ENCODE measurements around the gene TBC1D24.

The TBC1D24 gene

GRCh38 chr16:2518823-2519710, 44.1 kb downstream of the TBC1D24 start:
- peak overlapping the region; percentile 95 for H3K27ac Mint-ChIP-seq
- H3K36me3 Mint-ChIP-seq, result peaks cover 91% of the 10 kb centered on the region
- no peak for DNase-seq (ENCODE audit: low spot score in 2 of 2)
- no peaks in the 10 kb centered on the region for H3K9me3 Mint-ChIP-seq
- H3K4me3 Mint-ChIP-seq, result peak overlapping the region; percentile 79
- H3K4me1 Mint-ChIP-seq, result peaks cover 70% of the 10 kb centered on the region
- ATAC-seq, result no peak

- Mint-ChIP-seq H3K4me1 (peaks cover 75% of the 10 kb centered on the region), H3K27ac (peak overlapping the region; percentile 95), H3K9me3 (no peaks in the 10 kb centered on the region), H3K4me3 (peak overlapping the region; percentile 79), H3K36me3 (peaks cover 94% of the 10 kb centered on the region)
- ATAC-seq, result no peak
- no peak for DNase-seq (ENCODE audit: low spot score in 2 of 2)
Observed at GRCh38 chr16:2519711-2520080, 44.8 kb downstream of the TBC1D24 start.

DNA sequence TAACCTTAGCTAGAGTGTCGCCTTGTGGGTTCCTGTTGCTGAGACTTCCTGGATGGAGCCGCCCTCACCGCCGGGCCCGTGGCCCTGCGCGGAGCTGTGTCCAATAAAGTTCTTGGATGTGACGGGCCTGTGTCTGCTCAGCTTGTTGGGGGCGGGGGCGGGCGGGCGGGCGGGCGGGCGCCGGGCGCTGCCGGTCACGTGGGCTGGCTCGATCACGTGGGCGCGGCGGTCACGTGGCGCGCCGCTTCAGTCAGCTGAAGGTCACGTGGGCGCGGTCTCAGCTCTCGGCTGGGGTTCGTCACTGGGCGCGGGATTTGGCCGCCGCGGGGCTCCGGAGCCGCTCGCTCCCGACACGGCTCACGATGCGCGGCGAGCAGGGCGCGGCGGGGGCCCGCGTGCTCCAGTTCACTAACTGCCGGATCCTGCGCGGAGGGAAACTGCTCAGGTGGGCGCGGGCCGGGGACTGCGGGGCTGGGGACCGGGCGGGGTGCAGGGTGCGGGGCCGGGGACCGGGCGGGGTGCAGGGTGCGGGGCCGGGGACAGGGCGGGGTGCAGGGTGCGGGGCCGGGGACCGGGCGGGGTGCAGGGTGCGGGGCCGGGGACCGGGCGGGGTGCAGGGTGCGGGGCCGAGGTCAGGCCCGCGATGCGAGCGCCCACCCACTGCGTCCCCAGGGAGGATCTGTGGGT, 45.3 kb downstream of the TBC1D24 start, which contains the start of gene AMDHD2:
AMDHD2 (plus strand) TSS at position 275 of the 687 bp plus-strand sequence; CDS start at position 363, 88 bp downstream.
- H3K27ac Mint-ChIP-seq, result peak within 1 kb of the TSS; percentile 95
- peak; percentile 78 to 90 for DNase-seq (ENCODE audit: low spot score in 2 of 2)
- H3K4me3 Mint-ChIP-seq, result peak within 1 kb of the TSS; percentile 79
- ATAC-seq, result peak; percentile 81
- peaks cover 69% of the 10 kb centered on the region for H3K4me1 Mint-ChIP-seq
- peaks cover 94% of the 10 kb centered on the region for H3K36me3 Mint-ChIP-seq
- no peaks in the 10 kb centered on the region for H3K9me3 Mint-ChIP-seq

DNA sequence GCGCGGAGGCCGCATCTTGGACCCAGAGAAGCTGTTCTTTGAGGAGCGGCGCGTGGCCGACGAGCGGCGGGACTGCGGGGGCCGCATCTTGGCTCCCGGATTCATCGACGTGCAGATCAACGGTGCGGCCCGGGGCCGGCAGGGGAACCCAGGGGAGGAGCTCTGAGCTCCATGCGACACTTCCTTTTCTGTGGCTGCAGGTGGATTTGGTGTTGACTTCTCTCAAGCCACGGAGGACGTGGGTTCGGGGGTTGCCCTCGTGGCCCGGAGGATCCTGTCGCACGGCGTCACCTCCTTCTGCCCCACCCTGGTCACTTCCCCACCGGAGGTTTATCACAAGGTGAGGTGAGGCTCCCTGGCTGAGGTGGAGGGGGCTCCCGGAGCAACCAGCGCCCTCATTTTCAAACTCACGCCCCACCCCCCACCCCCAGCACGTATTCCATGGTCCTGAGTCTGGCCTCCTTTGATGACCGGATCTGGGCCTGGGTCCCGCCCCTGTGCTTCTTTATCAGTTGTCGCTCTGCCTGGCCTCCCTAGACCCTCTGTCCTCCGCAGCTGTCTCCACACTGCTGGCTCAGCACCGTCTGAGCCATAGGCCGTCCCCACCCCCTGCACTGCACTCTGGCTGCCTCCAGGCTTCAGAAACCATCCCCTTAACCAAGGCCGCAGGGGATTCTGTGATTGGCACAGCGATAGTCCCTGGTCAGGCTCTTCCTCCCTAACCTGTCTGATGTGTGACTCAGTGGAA, 46.0 kb downstream of the TBC1D24 start:
- H3K36me3 Mint-ChIP-seq, result peaks cover 92% of the 10 kb centered on the region
- H3K4me3 Mint-ChIP-seq, result peak overlapping the region; percentile 79
- H3K4me1 Mint-ChIP-seq, result peaks cover 62% of the 10 kb centered on the region
- ATAC-seq (peak; percentile 66), DNase-seq (ENCODE audit: low spot score in 2 of 2) (no peak)
- no peaks in the 10 kb centered on the region for H3K9me3 Mint-ChIP-seq
- peak overlapping the region; percentile 95 for H3K27ac Mint-ChIP-seq

DNA sequence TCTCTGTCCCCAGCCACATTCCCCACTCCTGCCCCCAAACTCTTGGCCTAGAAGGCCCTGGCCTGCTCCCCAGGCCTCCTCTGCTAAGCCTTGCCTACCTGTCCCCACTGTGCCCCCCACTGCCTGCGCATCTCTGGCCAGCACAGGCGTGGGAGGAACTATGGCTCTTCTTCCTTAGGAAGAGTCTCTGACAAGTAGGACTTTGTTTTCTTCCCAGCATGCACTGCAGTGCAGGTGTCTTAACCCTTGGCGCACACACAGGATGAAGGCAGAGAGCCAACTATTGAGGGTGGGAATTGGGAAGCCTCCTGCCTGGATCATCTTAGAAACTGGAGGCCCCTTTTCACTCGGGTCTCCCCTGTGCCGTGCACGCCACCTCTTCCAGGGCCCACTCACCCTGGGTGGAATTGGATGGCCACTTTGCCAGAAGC, 48.9 kb downstream of the TBC1D24 start:
- DNase-seq (ENCODE audit: low spot score in 2 of 2), result no peak
- Mint-ChIP-seq H3K27ac (peak overlapping the region; percentile 66), H3K4me3 (no peak overlapping the region), H3K4me1 (peaks cover 34% of the 10 kb centered on the region), H3K36me3 (peaks cover 67% of the 10 kb centered on the region), H3K9me3 (no peaks in the 10 kb centered on the region)
- ATAC-seq, result no peak

GRCh38 chr16:2524339-2524938, 49.5 kb downstream of the TBC1D24 start:
- DNase-seq (ENCODE audit: low spot score in 2 of 2) (no peak), ATAC-seq (no peak)
- Mint-ChIP-seq H3K27ac (peak overlapping the region; percentile 66), H3K4me1 (peaks cover 27% of the 10 kb centered on the region), H3K36me3 (peaks cover 60% of the 10 kb centered on the region), H3K9me3 (no peaks in the 10 kb centered on the region), H3K4me3 (no peak overlapping the region)

GRCh38 chr16:2526135-2526534, 51.2 kb downstream of the TBC1D24 start:
- no peak overlapping the region for H3K27ac Mint-ChIP-seq

GRCh38 chr16:2527071-2527783, 52.3 kb downstream of the TBC1D24 start:
- Mint-ChIP-seq H3K4me3 (no peak overlapping the region), H3K36me3 (peaks cover 45% of the 10 kb centered on the region), H3K27ac (no peak overlapping the region), H3K9me3 (no peaks in the 10 kb centered on the region), H3K4me1 (peaks cover 30% of the 10 kb centered on the region)
- ATAC-seq (no peak), DNase-seq (ENCODE audit: low spot score in 2 of 2) (no peak)

More at GRCh38 chr16:2526135-2526534, 51.2 kb downstream of the TBC1D24 start:
- Mint-ChIP-seq H3K9me3 (no peaks in the 10 kb centered on the region), H3K36me3 (peaks cover 49% of the 10 kb centered on the region), H3K4me3 (no peak overlapping the region), H3K4me1 (peaks cover 25% of the 10 kb centered on the region)
- ATAC-seq, result no peak
- DNase-seq (ENCODE audit: low spot score in 2 of 2), result no peak

GRCh38 chr16:2527784-2528100, 52.8 kb downstream of the TBC1D24 start:
- Mint-ChIP-seq H3K36me3 (peaks cover 51% of the 10 kb centered on the region), H3K4me3 (no peak overlapping the region), H3K9me3 (no peaks in the 10 kb centered on the region), H3K4me1 (peaks cover 35% of the 10 kb centered on the region), H3K27ac (no peak overlapping the region)
- DNase-seq (ENCODE audit: low spot score in 2 of 2) (no peak), ATAC-seq (no peak)

DNA sequence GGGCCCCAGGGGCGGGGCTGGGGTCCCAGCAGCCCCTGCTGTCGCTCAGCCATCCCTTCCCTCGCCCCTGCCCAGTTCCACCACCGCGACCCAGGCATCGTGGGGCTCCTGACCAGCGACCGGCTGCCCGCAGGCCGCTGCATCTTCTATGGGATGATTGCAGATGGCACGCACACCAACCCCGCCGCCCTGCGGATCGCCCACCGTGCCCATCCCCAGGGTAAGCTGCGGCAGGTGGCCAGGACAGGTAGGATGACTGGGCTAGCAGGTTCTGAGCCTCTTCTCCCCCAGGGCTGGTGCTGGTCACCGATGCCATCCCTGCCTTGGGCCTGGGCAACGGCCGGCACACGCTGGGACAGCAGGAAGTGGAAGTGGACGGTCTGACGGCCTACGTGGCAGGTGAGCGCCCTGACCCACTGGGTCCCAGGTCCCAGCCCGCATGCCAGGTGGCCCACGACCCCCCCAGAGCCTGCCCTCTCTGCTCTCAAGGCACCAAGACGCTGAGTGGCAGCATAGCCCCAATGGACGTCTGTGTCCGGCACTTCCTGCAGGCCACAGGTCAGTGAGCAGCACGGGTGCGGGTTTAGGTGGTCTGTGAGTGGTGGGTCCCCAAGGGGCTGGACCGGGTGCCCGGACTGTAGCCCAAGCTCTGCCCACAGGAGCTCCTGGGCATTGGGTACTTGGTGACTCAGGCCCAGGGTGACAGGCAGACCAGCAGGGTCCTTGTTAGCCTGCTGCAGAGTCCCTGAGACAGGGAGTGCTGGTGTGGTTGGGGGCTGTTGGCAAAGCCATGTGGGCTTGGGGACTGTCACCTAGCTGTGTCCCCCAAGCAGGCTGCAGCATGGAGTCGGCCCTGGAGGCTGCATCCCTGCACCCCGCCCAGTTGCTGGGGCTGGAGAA, 53.5 kb downstream of the TBC1D24 start:
- H3K36me3 Mint-ChIP-seq, result peaks cover 48% of the 10 kb centered on the region
- H3K9me3 Mint-ChIP-seq, result no peaks in the 10 kb centered on the region
- ATAC-seq (no peak), DNase-seq (ENCODE audit: low spot score in 2 of 2) (no peak)
- H3K4me3 Mint-ChIP-seq, result no peak overlapping the region
- H3K27ac Mint-ChIP-seq, result no peak overlapping the region
- peaks cover 38% of the 10 kb centered on the region for H3K4me1 Mint-ChIP-seq

DNA sequence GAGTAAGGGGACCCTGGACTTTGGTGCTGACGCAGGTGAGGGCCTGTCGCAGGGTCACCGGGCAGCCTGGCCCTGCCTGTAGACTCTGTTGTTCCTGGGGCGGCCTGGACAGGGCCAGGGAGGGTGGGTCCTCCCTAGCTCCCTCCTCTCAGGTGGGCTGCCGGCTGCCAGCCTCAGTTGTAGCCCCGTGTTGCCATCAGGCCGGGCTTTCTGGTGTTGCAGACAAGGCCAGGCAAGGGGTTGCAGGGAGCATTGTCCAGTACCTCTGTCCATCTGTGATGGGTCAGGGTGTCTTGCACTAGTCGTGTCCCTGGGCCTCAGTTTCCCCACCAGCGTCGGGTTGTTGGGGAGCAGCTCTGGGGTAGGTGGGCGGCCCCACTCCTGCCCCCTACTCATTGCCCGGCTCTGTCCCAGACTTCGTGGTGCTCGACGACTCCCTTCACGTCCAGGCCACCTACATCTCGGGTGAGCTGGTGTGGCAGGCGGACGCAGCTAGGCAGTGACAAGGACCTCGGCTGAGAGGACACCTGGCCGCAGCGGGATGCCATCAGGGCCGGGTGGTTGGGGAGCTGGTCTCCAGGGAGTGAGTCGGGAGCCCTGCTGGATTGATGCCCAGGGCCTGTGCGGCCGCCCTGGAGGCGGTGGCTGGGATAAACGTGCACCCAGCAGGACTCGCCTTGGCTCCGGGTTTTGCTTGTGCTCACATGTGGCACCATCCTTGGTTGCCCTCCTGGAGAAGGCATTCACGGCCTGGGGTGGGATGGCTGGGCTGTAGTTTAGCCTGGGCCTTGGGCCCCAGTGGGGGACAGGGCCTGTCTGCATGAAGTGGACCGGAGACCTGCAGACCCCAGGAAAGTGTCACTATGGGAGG, 54.4 kb downstream of the TBC1D24 start:
- Mint-ChIP-seq H3K36me3 (peaks cover 40% of the 10 kb centered on the region), H3K4me1 (peaks cover 30% of the 10 kb centered on the region), H3K9me3 (no peaks in the 10 kb centered on the region), H3K4me3 (no peak overlapping the region), H3K27ac (no peak overlapping the region)
- ATAC-seq, result no peak
- DNase-seq (ENCODE audit: low spot score in 2 of 2), result no peak

- DNase-seq (ENCODE audit: low spot score in 2 of 2) (no peak), ATAC-seq (no peak)
- peak overlapping the region; percentile 97 for H3K27ac Mint-ChIP-seq
- no peaks in the 10 kb centered on the region for H3K9me3 Mint-ChIP-seq
- peaks cover 26% of the 10 kb centered on the region for H3K4me1 Mint-ChIP-seq
- peaks cover 32% of the 10 kb centered on the region for H3K36me3 Mint-ChIP-seq
- peak overlapping the region; percentile 31 for H3K4me3 Mint-ChIP-seq
Observed at GRCh38 chr16:2529961-2530628, 55.2 kb downstream of the TBC1D24 start.
